Muscle layer of colon (tissue), 2 donors: Measurements from ENCODE around the gene FUT4.
"Not testable (repeated sequence)": the region's sequence is repeated elsewhere in the genome, so short reads cannot be mapped to it uniquely, and the experiment has no call there.

Experiments
- H3K27ac ChIP-seq: one replicate; pipeline ENCODE4 v1.7.0; 2013; ENCODE audit warnings: low read depth, mild to moderate bottlenecking, low read length, moderate library complexity
- H3K27me3 ChIP-seq, 2 donors: one replicate each; pipeline ENCODE4 v1.7.0; 2013; ENCODE audit warnings: low read length in 2 of 2, mild to moderate bottlenecking in 2 of 2; ENCODE audit not compliant: insufficient read depth in 2 of 2, control insufficient read depth in 1 of 2
- H3K36me3 ChIP-seq: one replicate; pipeline ENCODE4 v1.7.0; 2013; ENCODE audit warnings: mild to moderate bottlenecking, low read length; ENCODE audit not compliant: insufficient read depth
- H3K4me1 ChIP-seq: one replicate; pipeline ENCODE4 v1.7.0; 2013; ENCODE audit warnings: mild to moderate bottlenecking, low read length; ENCODE audit not compliant: insufficient read depth
- H3K4me3 ChIP-seq, 2 donors: one replicate each; pipeline ENCODE4 v1.7.0; 2013; ENCODE audit warnings: low read length in 2 of 2, low read depth in 1 of 2, mild to moderate bottlenecking in 1 of 2, moderate library complexity in 1 of 2
- H3K9ac ChIP-seq: one replicate; pipeline ENCODE4 v1.7.0; 2013; ENCODE audit warnings: low read length
- H3K9me3 ChIP-seq: one replicate; pipeline ENCODE4 v1.7.0; 2013; ENCODE audit warnings: mild to moderate bottlenecking, low read length
- donor health status: abdominal sarcoma.
- donor health status: Adenocarcinoma of cecum.

The FUT4 gene, protein sequence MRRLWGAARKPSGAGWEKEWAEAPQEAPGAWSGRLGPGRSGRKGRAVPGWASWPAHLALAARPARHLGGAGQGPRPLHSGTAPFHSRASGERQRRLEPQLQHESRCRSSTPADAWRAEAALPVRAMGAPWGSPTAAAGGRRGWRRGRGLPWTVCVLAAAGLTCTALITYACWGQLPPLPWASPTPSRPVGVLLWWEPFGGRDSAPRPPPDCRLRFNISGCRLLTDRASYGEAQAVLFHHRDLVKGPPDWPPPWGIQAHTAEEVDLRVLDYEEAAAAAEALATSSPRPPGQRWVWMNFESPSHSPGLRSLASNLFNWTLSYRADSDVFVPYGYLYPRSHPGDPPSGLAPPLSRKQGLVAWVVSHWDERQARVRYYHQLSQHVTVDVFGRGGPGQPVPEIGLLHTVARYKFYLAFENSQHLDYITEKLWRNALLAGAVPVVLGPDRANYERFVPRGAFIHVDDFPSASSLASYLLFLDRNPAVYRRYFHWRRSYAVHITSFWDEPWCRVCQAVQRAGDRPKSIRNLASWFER

DNA sequence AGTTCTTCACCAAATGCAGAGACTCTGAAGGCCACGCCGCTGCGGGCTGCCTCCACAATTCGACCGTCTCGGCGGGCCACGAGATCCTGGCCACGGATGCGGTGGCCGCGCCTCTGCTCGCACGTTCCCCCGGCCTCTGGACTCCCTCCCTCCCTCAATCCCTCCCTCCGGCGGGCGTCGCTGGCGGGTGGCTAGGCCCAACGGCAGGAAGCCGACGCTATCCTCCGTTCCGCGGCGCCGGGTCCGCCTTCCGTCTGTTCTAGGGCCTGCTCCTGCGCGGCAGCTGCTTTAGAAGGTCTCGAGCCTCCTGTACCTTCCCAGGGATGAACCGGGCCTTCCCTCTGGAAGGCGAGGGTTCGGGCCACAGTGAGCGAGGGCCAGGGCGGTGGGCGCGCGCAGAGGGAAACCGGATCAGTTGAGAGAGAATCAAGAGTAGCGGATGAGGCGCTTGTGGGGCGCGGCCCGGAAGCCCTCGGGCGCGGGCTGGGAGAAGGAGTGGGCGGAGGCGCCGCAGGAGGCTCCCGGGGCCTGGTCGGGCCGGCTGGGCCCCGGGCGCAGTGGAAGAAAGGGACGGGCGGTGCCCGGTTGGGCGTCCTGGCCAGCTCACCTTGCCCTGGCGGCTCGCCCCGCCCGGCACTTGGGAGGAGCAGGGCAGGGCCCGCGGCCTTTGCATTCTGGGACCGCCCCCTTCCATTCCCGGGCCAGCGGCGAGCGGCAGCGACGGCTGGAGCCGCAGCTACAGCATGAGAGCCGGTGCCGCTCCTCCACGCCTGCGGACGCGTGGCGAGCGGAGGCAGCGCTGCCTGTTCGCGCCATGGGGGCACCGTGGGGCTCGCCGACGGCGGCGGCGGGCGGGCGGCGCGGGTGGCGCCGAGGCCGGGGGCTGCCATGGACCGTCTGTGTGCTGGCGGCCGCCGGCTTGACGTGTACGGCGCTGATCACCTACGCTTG lies at the start of gene FUT4:
Gene FUT4 (plus strand): TSS at position 227 of the 951 bp plus-strand sequence. CDS start 213 bp downstream, at position 440.
- Histone ChIP-seq H3K27ac (peak within 1 kb of the TSS; percentile 98), H3K4me3 (peak within 1 kb of the TSS; percentile 61 to 63), H3K4me1 (peaks cover 34% of the 10 kb centered on the region), H3K27me3 (no peaks in the 10 kb centered on the region), H3K36me3 (peaks cover 5% of the 10 kb centered on the region), H3K9me3 (no peaks in the 10 kb centered on the region), H3K9ac (peak within 1 kb of the TSS; percentile 83)

DNA sequence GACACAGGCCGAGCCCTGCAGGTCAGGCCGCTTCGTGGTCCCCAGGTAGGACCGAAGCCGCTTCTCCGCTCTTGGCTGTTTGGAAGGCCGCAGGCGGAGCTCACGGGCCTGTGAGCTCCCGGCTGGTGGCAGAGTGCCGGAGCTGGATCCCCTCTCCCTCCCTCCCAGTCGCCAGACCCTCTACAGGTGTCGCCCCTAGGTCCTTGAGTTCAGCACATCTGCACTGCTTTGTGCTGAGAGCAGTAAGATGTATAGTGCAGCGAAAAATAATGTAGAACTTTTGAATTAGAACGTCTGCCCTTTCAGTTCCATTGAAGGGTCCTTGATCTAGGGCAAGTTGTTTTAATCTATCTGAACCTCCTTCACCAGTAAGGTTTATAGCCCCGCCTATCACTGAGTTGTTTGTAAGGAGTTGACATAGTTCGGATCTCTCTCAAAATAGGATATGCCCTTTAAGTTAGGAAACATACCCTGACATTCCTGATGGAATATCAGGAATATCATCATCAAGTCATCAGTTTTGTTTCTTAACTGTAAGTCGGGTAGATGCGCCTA lies 49.5 kb upstream of the FUT4 start:
- H3K4me3 ChIP-seq = peak overlapping the region; percentile 80 to 98
- peak overlapping the region; percentile 85 for H3K27ac ChIP-seq
- H3K4me1 ChIP-seq = peaks cover 19% of the 10 kb centered on the region
- peaks cover 31% of the 10 kb centered on the region for H3K36me3 ChIP-seq
- H3K9me3 ChIP-seq = no peaks in the 10 kb centered on the region
- H3K27me3 ChIP-seq = no peaks in the 10 kb centered on the region
- H3K9ac ChIP-seq = peak overlapping the region; percentile 95

DNA sequence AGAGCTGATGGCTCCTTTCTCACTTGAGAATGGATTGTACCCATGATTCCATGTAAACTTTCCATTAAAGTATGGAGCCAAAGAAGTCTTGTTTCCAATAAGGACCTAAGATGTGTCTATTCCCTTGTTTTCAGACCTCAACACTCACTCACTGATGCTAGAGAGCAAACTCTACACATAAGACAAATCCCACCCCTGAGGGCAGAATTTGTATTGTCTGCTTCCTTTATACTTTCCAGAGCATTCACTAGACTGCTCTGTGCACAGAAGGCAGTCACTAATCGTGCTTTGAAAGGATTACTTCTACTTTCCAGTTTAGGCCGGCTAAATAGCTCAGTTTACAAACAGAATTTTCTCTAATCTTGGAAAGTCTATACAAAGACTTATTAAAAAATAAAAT lies 43.5 kb upstream of the FUT4 start:
- no peak overlapping the region for H3K4me3 ChIP-seq
- peaks cover 2% of the 10 kb centered on the region for H3K4me1 ChIP-seq
- no peaks in the 10 kb centered on the region for H3K9me3 ChIP-seq
- no peak overlapping the region for H3K27ac ChIP-seq
- no peaks in the 10 kb centered on the region for H3K27me3 ChIP-seq
- peaks cover 33% of the 10 kb centered on the region for H3K36me3 ChIP-seq
- no peak overlapping the region for H3K9ac ChIP-seq

DNA sequence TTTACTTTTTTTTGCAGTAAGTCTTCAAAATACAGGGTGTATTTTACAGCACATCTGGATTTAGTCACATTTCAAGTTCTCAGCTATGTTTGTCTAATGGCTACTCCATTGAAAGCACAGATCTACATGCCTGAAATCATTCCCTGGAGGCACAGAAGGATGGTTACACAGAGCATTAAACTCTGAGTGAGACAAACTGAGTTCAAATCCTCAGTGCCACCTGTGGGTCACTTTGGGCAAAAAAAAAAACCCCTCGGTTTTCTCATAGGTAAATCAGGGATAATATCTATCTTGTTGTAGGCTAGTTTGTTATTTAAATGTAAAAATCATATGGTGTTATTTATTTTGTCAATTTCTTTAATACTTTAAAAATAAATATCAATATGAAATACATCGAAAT lies 42.2 kb upstream of the FUT4 start:
- H3K4me1 ChIP-seq = no peaks in the 10 kb centered on the region
- H3K27ac ChIP-seq = no peak overlapping the region
- no peaks in the 10 kb centered on the region for H3K27me3 ChIP-seq
- peaks cover 32% of the 10 kb centered on the region for H3K36me3 ChIP-seq
- no peak overlapping the region for H3K9ac ChIP-seq
- H3K9me3 ChIP-seq = no peaks in the 10 kb centered on the region
- H3K4me3 ChIP-seq = no peak overlapping the region

DNA sequence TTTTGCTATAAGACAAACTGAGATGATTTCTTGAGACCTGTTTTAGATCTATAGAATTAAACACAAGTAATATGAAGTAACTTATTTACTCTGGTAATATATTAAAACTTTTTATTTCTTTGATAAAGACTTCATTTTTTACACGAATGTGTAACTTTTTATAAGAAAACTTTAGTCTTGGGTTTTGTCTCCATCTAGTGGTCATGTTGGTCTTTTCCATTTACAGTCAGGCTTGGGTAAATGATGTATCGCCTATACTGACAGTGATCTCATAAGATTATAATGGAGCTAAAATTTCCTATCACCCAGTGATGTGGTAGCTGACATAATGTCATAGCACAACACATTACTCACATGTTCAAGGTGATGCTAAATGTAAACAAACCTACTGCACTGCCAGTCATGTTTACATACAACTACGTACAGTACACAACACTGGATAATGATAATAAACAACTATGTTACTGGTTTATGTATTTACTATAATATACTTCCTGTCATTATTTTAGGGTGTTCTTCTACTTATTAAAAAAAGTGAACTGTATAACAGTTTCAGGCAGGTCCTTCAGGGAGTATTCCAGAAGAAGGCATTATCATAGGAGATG lies 38.9 kb upstream of the FUT4 start:
- H3K36me3 ChIP-seq = peaks cover 7% of the 10 kb centered on the region
- no peaks in the 10 kb centered on the region for H3K27me3 ChIP-seq
- H3K27ac ChIP-seq = no peak overlapping the region
- no peak overlapping the region for H3K4me3 ChIP-seq
- no peak overlapping the region for H3K9ac ChIP-seq
- H3K9me3 ChIP-seq = no peaks in the 10 kb centered on the region
- H3K4me1 ChIP-seq = no peaks in the 10 kb centered on the region

DNA sequence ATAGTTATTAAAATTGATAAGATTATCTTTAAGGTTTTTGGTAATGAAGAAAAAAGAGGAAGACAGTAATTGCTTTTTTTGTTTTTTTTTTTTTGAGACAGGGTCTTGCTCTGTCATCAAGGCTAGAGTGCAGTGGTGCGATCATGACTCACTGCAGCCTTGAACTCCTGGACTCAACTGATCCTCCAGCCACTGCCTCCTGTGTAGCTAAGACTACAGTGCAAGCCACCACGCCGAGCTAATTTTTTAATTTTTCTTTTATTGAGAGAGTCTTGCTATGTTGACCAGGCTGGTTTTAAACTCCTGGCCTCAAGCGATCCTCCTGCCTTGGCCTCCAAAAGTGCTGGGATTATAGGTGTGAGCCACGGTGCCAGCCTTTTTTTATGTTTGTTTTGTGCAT lies 37.2 kb upstream of the FUT4 start:
- not testable (repeated sequence) for H3K4me3 ChIP-seq, H3K9ac ChIP-seq, H3K27me3 ChIP-seq, H3K27ac ChIP-seq, H3K36me3 ChIP-seq, H3K9me3 ChIP-seq, H3K4me1 ChIP-seq

DNA sequence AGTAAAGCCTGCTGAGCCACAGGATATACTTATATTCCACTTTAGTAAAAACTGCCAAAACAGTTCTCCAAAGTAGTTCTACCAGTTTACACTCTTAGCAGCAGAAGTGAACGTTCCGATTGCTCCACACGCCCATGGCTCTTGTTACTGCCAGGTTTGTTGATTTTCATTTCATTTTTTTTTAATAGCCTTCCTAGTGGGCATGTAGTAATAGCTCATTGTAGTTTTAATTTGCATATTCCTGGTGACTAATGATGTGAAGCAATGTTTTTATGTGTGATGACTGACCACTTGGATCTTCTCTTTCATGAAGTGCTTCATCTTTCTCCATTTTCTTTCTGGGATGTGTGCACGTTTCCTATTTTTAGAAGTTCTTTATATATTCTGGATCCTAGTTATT lies 36.2 kb upstream of the FUT4 start:
- peaks cover 0 to 4% of the 10 kb centered on the region in 2 donors for H3K27me3 ChIP-seq
- H3K9ac ChIP-seq = no peak overlapping the region
- no peaks in the 10 kb centered on the region for H3K9me3 ChIP-seq
- no peaks in the 10 kb centered on the region for H3K4me1 ChIP-seq
- no peak overlapping the region for H3K4me3 ChIP-seq
- H3K27ac ChIP-seq = no peak overlapping the region
- H3K36me3 ChIP-seq = no peaks in the 10 kb centered on the region

DNA sequence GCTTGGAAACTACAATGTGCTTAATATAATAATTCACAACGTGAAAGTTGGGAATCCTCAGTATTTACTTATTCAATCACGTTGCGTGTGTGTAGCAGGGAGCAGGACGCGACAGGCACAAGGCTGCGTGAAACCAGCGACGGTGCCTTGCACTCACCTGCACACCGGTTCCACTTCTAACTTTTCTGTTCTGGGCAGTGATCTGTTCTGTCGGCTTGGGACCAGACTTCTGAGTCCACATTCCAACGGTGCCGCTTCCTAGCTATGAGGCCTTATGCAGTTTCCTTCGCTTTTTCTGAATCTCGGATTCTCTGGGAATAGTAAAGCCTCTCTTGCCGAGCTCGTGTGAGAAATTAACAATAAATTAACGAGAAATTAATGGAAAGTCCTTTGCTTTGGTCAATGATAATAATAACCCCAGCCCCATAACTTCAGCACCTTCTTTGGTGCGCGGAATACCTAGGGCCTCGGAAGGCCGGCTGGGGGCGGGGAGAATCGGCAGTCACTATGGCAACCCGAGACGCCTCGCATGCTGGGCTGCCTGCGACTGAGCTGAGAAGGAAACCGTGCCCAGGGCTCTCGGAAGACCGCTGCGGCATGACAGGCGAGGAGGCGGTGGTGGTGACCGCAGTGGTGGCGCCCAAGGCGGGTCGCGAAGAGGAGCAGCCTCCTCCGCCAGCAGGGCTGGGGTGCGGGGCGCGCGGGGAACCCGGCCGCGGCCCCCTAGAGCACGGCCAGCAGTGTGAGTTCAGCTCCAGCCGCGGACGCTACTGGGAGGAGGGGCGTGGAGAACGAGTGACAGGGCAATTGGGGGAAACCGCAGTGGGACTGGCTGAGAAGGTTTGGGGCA lies 31.6 kb upstream of the FUT4 start, which contains the start of gene C11orf97:
Gene C11orf97 (plus strand): TSS at position 530 of the 850 bp plus-strand sequence. CDS start 68 bp downstream, at position 598.
- H3K4me1 ChIP-seq = no peaks in the 10 kb centered on the region
- H3K9ac ChIP-seq = no peak within 1 kb of the TSS
- peaks cover 0 to 5% of the 10 kb centered on the region in 2 donors for H3K27me3 ChIP-seq
- no peaks in the 10 kb centered on the region for H3K36me3 ChIP-seq
- H3K9me3 ChIP-seq = no peaks in the 10 kb centered on the region
- peak within 1 kb of the TSS; percentile 48 to 70 for H3K4me3 ChIP-seq
- no peak within 1 kb of the TSS for H3K27ac ChIP-seq

DNA sequence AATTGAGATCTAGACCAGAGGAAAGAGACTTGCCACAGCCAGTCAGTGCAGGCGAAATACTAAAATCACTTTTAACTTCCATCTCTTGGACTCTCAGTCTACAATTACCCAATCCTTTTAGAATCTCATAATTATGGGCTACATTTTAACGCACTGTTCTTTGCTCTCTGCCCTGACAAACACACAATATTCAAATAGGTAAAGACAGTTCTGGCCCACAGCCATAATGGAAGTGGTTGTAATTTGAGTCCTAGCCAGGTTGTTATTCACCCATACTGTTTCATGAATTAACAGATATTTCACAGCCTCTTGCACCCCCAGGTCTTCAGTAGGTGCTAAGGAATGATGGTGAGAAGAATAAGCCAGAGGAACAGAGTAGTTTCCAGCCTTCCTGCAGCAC lies 30.6 kb upstream of the FUT4 start:
- Histone ChIP-seq H3K4me3 (no peak overlapping the region), H3K9ac (no peak overlapping the region), H3K36me3 (no peaks in the 10 kb centered on the region), H3K27me3 (peaks cover 0 to 5% of the 10 kb centered on the region in 2 donors), H3K9me3 (no peaks in the 10 kb centered on the region), H3K4me1 (no peaks in the 10 kb centered on the region), H3K27ac (no peak overlapping the region)

DNA sequence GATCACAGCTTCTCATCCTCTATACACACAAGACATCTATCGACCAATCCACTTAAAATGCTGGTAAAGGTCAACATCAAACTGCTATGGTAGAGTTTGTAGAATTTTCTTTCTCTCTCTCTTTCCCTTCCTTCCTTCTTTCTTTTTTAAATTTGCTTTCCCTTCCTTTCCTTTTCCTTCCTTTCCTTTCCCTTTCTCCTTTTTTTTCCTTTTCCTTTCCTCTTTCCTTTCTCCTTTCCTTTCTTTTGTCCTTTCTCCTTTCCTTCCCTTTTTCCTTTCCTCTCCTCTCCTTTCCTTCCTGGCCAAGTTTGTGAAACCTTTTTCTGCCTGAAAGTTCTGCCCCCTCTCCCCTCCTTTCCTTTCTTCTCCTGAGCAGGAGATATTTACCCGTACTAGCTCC lies 28.3 kb upstream of the FUT4 start:
- Histone ChIP-seq H3K9me3 (no peaks in the 10 kb centered on the region), H3K4me3 (no peak overlapping the region), H3K9ac (no peak overlapping the region), H3K4me1 (no peaks in the 10 kb centered on the region), H3K27ac (no peak overlapping the region), H3K27me3 (peaks cover 0 to 5% of the 10 kb centered on the region in 2 donors), H3K36me3 (no peaks in the 10 kb centered on the region)
